Measurements from ENCODE around the gene CLSTN1.

DNA sequence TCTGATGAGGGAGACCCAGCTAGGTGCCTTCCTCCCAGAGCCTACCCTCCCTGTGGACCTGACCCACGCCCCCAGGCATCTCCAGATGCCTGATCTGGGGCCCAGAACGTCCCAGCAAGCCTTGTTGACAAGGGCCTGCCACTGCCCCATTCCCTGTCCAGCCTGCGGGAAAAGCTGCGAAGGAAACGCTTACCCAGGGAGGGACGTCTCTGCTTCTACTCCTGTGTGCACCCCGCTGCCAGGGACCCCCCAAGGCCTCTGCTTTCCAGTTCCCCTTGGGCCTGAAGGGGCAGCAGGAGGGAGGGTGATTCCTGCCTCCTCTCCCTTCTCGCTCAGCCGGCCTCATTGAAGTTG, 11.6 kb upstream of the CLSTN1 start:
- TF ChIP-seq, protein P1, sequence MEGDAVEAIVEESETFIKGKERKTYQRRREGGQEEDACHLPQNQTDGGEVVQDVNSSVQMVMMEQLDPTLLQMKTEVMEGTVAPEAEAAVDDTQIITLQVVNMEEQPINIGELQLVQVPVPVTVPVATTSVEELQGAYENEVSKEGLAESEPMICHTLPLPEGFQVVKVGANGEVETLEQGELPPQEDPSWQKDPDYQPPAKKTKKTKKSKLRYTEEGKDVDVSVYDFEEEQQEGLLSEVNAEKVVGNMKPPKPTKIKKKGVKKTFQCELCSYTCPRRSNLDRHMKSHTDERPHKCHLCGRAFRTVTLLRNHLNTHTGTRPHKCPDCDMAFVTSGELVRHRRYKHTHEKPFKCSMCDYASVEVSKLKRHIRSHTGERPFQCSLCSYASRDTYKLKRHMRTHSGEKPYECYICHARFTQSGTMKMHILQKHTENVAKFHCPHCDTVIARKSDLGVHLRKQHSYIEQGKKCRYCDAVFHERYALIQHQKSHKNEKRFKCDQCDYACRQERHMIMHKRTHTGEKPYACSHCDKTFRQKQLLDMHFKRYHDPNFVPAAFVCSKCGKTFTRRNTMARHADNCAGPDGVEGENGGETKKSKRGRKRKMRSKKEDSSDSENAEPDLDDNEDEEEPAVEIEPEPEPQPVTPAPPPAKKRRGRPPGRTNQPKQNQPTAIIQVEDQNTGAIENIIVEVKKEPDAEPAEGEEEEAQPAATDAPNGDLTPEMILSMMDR (IDR thresholded peaks at IDR 0.05): no peak
- no peak for TF ChIP-seq POLR2AphosphoS5 (IDR thresholded peaks at IDR 0.05; ENCODE audit: low read depth, low read length)
- no peak for TF ChIP-seq SIN3A (IDR thresholded peaks at IDR 0.05; ENCODE audit: borderline replicate concordance, insufficient read depth, low read depth, low read length)
- TF ChIP-seq, protein P2, sequence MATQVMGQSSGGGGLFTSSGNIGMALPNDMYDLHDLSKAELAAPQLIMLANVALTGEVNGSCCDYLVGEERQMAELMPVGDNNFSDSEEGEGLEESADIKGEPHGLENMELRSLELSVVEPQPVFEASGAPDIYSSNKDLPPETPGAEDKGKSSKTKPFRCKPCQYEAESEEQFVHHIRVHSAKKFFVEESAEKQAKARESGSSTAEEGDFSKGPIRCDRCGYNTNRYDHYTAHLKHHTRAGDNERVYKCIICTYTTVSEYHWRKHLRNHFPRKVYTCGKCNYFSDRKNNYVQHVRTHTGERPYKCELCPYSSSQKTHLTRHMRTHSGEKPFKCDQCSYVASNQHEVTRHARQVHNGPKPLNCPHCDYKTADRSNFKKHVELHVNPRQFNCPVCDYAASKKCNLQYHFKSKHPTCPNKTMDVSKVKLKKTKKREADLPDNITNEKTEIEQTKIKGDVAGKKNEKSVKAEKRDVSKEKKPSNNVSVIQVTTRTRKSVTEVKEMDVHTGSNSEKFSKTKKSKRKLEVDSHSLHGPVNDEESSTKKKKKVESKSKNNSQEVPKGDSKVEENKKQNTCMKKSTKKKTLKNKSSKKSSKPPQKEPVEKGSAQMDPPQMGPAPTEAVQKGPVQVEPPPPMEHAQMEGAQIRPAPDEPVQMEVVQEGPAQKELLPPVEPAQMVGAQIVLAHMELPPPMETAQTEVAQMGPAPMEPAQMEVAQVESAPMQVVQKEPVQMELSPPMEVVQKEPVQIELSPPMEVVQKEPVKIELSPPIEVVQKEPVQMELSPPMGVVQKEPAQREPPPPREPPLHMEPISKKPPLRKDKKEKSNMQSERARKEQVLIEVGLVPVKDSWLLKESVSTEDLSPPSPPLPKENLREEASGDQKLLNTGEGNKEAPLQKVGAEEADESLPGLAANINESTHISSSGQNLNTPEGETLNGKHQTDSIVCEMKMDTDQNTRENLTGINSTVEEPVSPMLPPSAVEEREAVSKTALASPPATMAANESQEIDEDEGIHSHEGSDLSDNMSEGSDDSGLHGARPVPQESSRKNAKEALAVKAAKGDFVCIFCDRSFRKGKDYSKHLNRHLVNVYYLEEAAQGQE (IDR thresholded peaks at IDR 0.05; ENCODE audit: insufficient read depth in 1 of 2, low read depth in 2 of 2, low read length in 1 of 2): no peak
- TF ChIP-seq TCF7L2 (IDR thresholded peaks at IDR 0.05; ENCODE audit: low read depth, low read length): no peak
